Measurements from ENCODE around the gene NEURL4. TPM values are rescaled to one million over a fixed set of nuclear protein-coding genes. Genes with fewer than 3 reads are reported as not detected.

The NEURL4 gene
- polyA plus RNA-seq, 2 of the 4 experiments (the other 2 are of a cell fraction): 12.2 to 50.4 TPM

DNA sequence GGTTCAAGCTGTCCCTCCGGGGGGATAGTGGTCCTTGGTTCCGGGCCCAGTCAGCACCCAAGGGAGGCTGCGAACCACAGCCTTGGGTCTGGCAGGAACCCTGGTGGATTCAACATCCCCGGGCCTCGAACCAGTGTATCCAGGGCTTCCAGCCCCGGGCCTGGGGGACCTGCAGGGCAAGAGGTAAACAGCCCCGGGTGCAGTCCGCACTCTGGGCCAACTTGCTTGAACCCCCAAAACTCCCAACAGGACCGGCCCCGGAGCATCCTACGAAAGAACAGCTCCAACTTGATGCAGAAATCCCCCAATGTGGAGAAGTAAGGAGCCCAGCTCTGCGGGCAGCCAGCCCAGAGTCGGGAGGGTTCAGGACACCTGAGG lies 1.5 kb upstream of the NEURL4 start:
- TF ChIP-seq EP300 (IDR thresholded peaks at IDR 0.05) (no peak), RCOR1 (IDR thresholded peaks at IDR 0.05; ENCODE audit: low read depth, low read length) (no peak)
- H3K4me2 ChIP-seq: peak overlapping the region; percentile 56
- H3K9me3 ChIP-seq: no peaks in the 10 kb centered on the region
- peak overlapping the region; percentile 89 to 98 for H3K27ac ChIP-seq
- FAIRE-seq (no peak), DNase-seq (ENCODE audit: low read depth in 1 of 2, low spot score in 1 of 2) (no peak), ATAC-seq (no peak; a peak in 1 of 6 replicates)
- ChIA-PET CTCF (interaction anchor here (0.9 to 23.9 kb wide), 6 partner anchors 12 to 230 kb away, joined by 3 to 433 read pairs (median 4); partner anchors contain the start of genes ACAP1 and KCTD11), POLR2A (no interaction called here)
- H3K4me1 ChIP-seq: peaks cover 15% of the 10 kb centered on the region; the same call in 2 of the 3 replicates
- peak overlapping the region; percentile 81 for H3K4me3 ChIP-seq
- whole genome bisulfite sequencing (ENCODE audit: missing lambda C conversion rate): 55% methylated on average over 13 of the region's 13 CpGs

DNA sequence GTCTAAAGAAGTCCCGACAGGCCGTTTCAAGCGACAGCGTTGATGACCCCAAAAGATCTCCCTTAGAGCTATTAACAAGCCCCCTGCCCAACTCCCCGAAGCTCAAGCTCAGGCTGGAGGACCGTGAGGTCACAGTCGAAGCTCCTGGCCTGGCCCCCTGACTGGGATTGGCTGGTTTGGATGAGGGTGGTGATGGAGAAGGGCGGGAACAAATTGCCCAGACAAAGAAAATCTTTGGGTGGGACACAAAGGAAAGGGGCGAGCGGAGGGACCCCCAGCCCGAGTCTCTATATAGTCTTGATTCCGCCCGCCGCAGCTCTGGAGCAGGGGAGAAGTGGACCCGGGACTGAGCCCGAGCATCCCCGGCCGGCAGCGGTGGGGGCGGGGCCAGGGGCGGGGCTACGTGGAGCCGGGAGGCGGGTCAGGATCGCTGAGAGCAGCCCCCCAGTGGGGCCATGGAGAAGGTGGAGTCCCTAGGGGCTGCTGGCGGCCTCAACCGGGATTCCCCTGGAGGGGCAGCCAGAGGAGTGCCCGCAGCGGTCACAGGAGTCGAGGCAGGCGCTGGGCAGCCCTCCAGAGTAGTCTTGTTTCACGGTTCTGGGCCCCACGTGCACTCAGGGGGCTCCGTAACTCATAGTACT lies 982 bp upstream of the NEURL4 start:
- 2% methylated on average over 24 of the region's 34 CpGs for WGBS (ENCODE audit: missing lambda C conversion rate)
- H3K4me3 ChIP-seq: peak overlapping the region; percentile 81
- H3K9me3 ChIP-seq: no peaks in the 10 kb centered on the region
- peak overlapping the region; percentile 56 for H3K4me2 ChIP-seq
- peaks cover 15% of the 10 kb centered on the region; the same call in 2 of the 3 replicates for H3K4me1 ChIP-seq
- CTCF ChIA-PET: interaction anchor here (0.9 to 23.9 kb wide), 12 partner anchors 12 to 284 kb away, joined by 3 to 433 read pairs (median 6); partner anchors contain the start of genes ACAP1, KCTD11, SENP3 and SLC2A4
- FAIRE-seq (no peak), ATAC-seq (peak; percentile 85 to 92), DNase-seq (ENCODE audit: low read depth in 1 of 2, low spot score in 1 of 2) (peak; percentile 90 to 100)
- TF ChIP-seq TFCP2L1 (CRISPR knock-in tag; IDR thresholded peaks at IDR 0.05) (no peak), POLR2A (IDR thresholded peaks at IDR 0.05; ENCODE audit: low read length) (peak; percentile 37; the same call in 1 of the 2 replicates), KDM1A (IDR thresholded peaks at IDR 0.05; ENCODE audit: low read depth) (no peak), RARB (CRISPR knock-in tag; IDR thresholded peaks at IDR 0.05) (no peak), FOXS1 (CRISPR knock-in tag; IDR thresholded peaks at IDR 0.05) (no peak), RAD21 (conservative IDR thresholded peaks at IDR 0.05 in 1 of 2, IDR thresholded peaks at IDR 0.05 in 1 of 2) (no peak), GATA3 (IDR thresholded peaks at IDR 0.05; ENCODE audit: borderline replicate concordance) (no peak), NFE2L2 (conservative IDR thresholded peaks at IDR 0.05; ENCODE audit: low read length) (no peak), CEBPB (IDR thresholded peaks at IDR 0.05) (no peak), MYC (IDR thresholded peaks at IDR 0.05; ENCODE audit: borderline replicate concordance, low read length) (0 out of 2 replicates have a peak, but pooled peaks have one; percentile 17), HOXB5 (CRISPR knock-in tag; IDR thresholded peaks at IDR 0.05) (no peak), PHF8 (IDR thresholded peaks at IDR 0.05; ENCODE audit: borderline replicate concordance, low read depth) (0 out of 2 replicates have a peak, but pooled peaks have one; percentile 8), ZSCAN20 (CRISPR knock-in tag; IDR thresholded peaks at IDR 0.05) (no peak), TP53 (CRISPR knock-in tag; IDR thresholded peaks at IDR 0.05) (no peak), NPAS2 (CRISPR knock-in tag; IDR thresholded peaks at IDR 0.05; ENCODE audit: borderline replicate concordance) (no peak), SMC3 (IDR thresholded peaks at IDR 0.05) (no peak), MAZ (IDR thresholded peaks at IDR 0.05; ENCODE audit: borderline replicate concordance, low read depth, low read length) (no peak)
- TF ChIP-seq, protein P1, sequence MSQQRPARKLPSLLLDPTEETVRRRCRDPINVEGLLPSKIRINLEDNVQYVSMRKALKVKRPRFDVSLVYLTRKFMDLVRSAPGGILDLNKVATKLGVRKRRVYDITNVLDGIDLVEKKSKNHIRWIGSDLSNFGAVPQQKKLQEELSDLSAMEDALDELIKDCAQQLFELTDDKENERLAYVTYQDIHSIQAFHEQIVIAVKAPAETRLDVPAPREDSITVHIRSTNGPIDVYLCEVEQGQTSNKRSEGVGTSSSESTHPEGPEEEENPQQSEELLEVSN (IDR thresholded peaks at IDR 0.05; ENCODE audit: borderline replicate concordance, low read depth): no peak; the same call in 1 of the 2 replicates
- TF ChIP-seq, protein P2, sequence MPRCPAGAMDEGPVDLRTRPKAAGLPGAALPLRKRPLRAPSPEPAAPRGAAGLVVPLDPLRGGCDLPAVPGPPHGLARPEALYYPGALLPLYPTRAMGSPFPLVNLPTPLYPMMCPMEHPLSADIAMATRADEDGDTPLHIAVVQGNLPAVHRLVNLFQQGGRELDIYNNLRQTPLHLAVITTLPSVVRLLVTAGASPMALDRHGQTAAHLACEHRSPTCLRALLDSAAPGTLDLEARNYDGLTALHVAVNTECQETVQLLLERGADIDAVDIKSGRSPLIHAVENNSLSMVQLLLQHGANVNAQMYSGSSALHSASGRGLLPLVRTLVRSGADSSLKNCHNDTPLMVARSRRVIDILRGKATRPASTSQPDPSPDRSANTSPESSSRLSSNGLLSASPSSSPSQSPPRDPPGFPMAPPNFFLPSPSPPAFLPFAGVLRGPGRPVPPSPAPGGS (IDR thresholded peaks at IDR 0.05): 0 out of 3 replicates have a peak, but pooled peaks have one; percentile 22
- TF ChIP-seq, protein P3, sequence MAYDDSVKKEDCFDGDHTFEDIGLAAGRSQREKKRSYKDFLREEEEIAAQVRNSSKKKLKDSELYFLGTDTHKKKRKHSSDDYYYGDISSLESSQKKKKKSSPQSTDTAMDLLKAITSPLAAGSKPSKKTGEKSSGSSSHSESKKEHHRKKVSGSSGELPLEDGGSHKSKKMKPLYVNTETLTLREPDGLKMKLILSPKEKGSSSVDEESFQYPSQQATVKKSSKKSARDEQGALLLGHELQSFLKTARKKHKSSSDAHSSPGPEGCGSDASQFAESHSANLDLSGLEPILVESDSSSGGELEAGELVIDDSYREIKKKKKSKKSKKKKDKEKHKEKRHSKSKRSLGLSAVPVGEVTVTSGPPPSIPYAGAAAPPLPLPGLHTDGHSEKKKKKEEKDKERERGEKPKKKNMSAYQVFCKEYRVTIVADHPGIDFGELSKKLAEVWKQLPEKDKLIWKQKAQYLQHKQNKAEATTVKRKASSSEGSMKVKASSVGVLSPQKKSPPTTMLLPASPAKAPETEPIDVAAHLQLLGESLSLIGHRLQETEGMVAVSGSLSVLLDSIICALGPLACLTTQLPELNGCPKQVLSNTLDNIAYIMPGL (CRISPR knock-in tag; IDR thresholded peaks at IDR 0.05; ENCODE audit: borderline replicate concordance): no peak
- TF ChIP-seq, protein P4, sequence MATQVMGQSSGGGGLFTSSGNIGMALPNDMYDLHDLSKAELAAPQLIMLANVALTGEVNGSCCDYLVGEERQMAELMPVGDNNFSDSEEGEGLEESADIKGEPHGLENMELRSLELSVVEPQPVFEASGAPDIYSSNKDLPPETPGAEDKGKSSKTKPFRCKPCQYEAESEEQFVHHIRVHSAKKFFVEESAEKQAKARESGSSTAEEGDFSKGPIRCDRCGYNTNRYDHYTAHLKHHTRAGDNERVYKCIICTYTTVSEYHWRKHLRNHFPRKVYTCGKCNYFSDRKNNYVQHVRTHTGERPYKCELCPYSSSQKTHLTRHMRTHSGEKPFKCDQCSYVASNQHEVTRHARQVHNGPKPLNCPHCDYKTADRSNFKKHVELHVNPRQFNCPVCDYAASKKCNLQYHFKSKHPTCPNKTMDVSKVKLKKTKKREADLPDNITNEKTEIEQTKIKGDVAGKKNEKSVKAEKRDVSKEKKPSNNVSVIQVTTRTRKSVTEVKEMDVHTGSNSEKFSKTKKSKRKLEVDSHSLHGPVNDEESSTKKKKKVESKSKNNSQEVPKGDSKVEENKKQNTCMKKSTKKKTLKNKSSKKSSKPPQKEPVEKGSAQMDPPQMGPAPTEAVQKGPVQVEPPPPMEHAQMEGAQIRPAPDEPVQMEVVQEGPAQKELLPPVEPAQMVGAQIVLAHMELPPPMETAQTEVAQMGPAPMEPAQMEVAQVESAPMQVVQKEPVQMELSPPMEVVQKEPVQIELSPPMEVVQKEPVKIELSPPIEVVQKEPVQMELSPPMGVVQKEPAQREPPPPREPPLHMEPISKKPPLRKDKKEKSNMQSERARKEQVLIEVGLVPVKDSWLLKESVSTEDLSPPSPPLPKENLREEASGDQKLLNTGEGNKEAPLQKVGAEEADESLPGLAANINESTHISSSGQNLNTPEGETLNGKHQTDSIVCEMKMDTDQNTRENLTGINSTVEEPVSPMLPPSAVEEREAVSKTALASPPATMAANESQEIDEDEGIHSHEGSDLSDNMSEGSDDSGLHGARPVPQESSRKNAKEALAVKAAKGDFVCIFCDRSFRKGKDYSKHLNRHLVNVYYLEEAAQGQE (IDR thresholded peaks at IDR 0.05): no peak
- TF ChIP-seq, protein P5, sequence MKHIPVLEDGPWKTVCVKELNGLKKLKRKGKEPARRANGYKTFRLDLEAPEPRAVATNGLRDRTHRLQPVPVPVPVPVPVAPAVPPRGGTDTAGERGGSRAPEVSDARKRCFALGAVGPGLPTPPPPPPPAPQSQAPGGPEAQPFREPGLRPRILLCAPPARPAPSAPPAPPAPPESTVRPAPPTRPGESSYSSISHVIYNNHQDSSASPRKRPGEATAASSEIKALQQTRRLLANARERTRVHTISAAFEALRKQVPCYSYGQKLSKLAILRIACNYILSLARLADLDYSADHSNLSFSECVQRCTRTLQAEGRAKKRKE (CRISPR knock-in tag; IDR thresholded peaks at IDR 0.05; ENCODE audit: low read depth): no peak; the same call in 1 of the 2 replicates
- TF ChIP-seq, protein P6, sequence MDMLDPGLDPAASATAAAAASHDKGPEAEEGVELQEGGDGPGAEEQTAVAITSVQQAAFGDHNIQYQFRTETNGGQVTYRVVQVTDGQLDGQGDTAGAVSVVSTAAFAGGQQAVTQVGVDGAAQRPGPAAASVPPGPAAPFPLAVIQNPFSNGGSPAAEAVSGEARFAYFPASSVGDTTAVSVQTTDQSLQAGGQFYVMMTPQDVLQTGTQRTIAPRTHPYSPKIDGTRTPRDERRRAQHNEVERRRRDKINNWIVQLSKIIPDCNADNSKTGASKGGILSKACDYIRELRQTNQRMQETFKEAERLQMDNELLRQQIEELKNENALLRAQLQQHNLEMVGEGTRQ (IDR thresholded peaks at IDR 0.05): no peak
- TF ChIP-seq, protein P7, sequence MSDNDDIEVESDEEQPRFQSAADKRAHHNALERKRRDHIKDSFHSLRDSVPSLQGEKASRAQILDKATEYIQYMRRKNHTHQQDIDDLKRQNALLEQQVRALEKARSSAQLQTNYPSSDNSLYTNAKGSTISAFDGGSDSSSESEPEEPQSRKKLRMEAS (IDR thresholded peaks at IDR 0.05): no peak
- POLR2A ChIA-PET: interaction anchor here (0.9 to 1.6 kb wide), 11 partner anchors 10 to 230 kb away, joined by 3 to 22 read pairs (median 5); partner anchors contain the start of genes GPS2, PLSCR3 and TMEM256
- peak overlapping the region; percentile 89 to 98 for H3K27ac ChIP-seq
